ENCODE measurements around the gene AFAP1L1.

Gene AFAP1L1

DNA sequence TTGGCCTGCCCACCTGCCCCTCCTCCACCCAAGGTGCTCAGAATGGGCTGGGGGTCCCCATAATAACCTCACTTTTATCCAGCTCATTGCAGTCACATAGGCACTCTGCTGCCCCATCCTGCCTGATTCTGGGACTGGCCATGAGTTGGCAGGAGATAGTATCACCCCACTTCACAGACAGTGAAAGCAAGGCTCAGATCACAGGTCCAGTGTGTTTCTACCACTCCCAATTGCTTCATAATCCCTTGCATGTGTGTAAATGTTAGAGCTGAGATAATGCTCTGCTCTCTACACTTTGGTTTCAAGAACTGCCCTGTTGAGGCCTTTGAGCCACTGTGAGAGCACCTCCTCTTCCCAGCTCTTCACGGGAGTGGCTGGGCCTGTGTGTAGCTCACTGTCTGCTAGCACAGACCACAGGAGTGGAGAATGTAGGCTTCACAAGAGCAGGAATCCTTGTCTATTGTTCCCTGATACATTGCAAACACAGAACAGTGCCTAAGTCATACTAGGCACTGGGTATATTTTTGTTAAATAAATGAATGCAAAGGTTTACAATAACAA is 94.6 kb downstream of the AFAP1L1 start:
- Histone ChIP-seq H3K27ac (replicated peaks; ENCODE audit: low read length) (no peak overlapping the region), H2BK12ac (ENCODE audit: low read length) (no peak overlapping the region), H3K4me2 (ENCODE audit: insufficient read depth, low read length, poor library complexity, severe bottlenecking) (no peak overlapping the region), H3K14ac (ENCODE audit: low read length) (no peak overlapping the region), H2BK120ac (ENCODE audit: low read depth, low read length) (no peak overlapping the region), H3K4me3 (ENCODE audit: low read length in 2 of 2) (no peak overlapping the region), H3K9ac (ENCODE audit: low read depth, low read length, poor library complexity) (no peak overlapping the region), H3K27me3 (ENCODE audit: control insufficient read depth in 3 of 3, insufficient read depth in 3 of 3, low read depth in 1 of 3, low read length in 3 of 3) (no peaks in the 10 kb centered on the region), H3K4ac (ENCODE audit: low read length) (no peak overlapping the region), H2BK15ac (ENCODE audit: low read length) (no peak overlapping the region), H3K4me1 (ENCODE audit: control insufficient read depth in 2 of 2, insufficient read depth in 1 of 2, low read depth in 1 of 2, low read length in 2 of 2) (peaks cover 2 to 8% of the 10 kb centered on the region in 2 donors), H4K8ac (ENCODE audit: low read depth, low read length) (no peak overlapping the region), H2AFZ (ENCODE audit: low read length) (no peak overlapping the region), H3K9me3 (replicated peaks in 1 of 2; ENCODE audit: control insufficient read depth in 2 of 2, insufficient read depth in 1 of 2, low read depth in 1 of 2, low read length in 2 of 2) (no peaks in the 10 kb centered on the region), H3K79me1 (ENCODE audit: low read depth, low read length) (no peaks in the 10 kb centered on the region), H2BK5ac (ENCODE audit: low read length) (no peak overlapping the region), H4K91ac (ENCODE audit: low read depth, low read length, poor library complexity) (no peak overlapping the region), H3K36me3 (replicated peaks in 1 of 2; ENCODE audit: control insufficient read depth in 2 of 2, insufficient read depth in 2 of 2, low read length in 2 of 2) (peaks cover 0 to 5% of the 10 kb centered on the region in 2 donors), H3K23ac (ENCODE audit: low read depth, low read length, poor library complexity) (no peak overlapping the region), H3K18ac (ENCODE audit: low read length) (no peak overlapping the region), H2AK5ac (ENCODE audit: low read depth, low read length) (no peak overlapping the region)
- WGBS, 2 donors (ENCODE audit: extremely low coverage in 2 of 2, insufficient read length in 2 of 2, insufficient replicate concordance in 1 of 2) = no CpG with 5 or more reads among the region's 1 CpG
- DNase-seq (ENCODE audit: low spot score) = no peak

DNA sequence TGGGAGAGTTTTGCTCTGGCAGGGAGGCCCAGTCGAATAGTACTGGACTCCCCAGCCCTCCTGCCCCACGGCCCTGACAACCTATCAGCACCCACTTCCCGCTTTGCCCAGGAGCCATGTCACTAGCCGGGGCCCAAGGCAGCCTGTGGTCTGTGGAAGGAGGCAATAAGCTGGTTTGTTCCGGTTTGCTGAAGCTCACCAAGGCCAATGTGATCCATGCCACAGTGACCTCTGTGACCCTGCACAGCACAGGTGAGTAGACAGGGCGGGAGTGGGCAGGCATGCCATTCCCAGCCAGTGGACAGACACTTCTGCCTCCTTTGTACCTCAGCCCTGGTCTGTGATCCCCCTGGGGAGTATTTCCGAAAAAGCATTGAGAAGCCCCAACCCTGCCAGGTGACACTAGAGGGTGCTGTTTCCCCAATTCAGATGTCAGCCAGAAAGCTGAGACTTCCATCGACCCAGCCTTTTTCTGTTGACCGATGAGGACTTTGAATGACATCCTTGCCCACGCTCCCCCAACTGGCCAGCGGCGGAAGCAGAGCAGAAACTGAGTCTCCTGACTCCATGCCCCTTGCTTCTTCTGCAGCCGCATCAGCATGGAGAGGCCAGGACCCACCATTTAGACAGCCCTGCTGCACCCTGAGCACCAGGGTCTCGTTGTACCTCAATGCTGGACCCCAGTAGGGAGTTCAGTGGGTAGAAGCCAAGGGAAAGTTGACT is 95.8 kb downstream of the AFAP1L1 start:
- DNase-seq (ENCODE audit: low spot score) = peak; percentile 81
- no peak overlapping the region for H3K27ac ChIP-seq (replicated peaks; ENCODE audit: low read length)

DNA sequence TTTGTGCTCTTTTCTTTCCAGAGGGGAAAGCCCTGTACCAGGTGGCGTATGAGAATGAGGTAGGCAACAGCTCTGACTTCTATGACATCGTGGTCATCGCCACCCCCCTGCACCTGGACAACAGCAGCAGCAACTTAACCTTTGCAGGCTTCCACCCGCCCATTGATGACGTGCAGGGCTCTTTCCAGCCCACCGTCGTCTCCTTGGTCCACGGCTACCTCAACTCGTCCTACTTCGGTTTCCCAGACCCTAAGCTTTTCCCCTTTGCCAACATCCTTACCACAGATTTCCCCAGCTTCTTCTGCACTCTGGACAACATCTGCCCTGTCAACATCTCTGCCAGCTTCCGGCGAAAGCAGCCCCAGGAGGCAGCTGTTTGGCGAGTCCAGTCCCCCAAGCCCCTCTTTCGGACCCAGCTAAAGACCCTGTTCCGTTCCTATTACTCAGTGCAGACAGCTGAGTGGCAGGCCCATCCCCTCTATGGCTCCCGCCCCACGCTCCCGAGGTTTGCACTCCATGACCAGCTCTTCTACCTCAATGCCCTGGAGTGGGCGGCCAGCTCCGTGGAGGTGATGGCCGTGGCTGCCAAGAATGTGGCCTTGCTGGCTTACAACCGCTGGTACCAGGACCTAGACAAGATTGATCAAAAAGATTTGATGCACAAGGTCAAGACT is 96.5 kb downstream of the AFAP1L1 start:
- H2BK120ac ChIP-seq (ENCODE audit: low read depth, low read length) = no peak overlapping the region
- peak overlapping the region; percentile 25 for H3K23ac ChIP-seq (ENCODE audit: low read depth, low read length, poor library complexity)
- no peak overlapping the region for H3K4me2 ChIP-seq (ENCODE audit: insufficient read depth, low read length, poor library complexity, severe bottlenecking)
- WGBS, 2 donors (ENCODE audit: extremely low coverage in 2 of 2, insufficient read length in 2 of 2, insufficient replicate concordance in 1 of 2) = no CpG with 5 or more reads among the region's 22 CpGs
- H3K27ac ChIP-seq (replicated peaks; ENCODE audit: low read length) = no peak overlapping the region
- H3K4ac ChIP-seq (ENCODE audit: low read length) = no peak overlapping the region
- H3K4me3 ChIP-seq (ENCODE audit: low read length in 2 of 2) = no peak overlapping the region
- H4K91ac ChIP-seq (ENCODE audit: low read depth, low read length, poor library complexity) = no peak overlapping the region
- peaks cover 0 to 5% of the 10 kb centered on the region in 2 donors for H3K36me3 ChIP-seq (replicated peaks in 1 of 2; ENCODE audit: control insufficient read depth in 2 of 2, insufficient read depth in 2 of 2, low read length in 2 of 2)
- H2BK12ac ChIP-seq (ENCODE audit: low read length) = no peak overlapping the region
- peak overlapping the region; percentile 27 for H2BK5ac ChIP-seq (ENCODE audit: low read length)
- H4K8ac ChIP-seq (ENCODE audit: low read depth, low read length) = no peak overlapping the region
- DNase-seq (ENCODE audit: low spot score) = no peak
- H3K4me1 ChIP-seq (ENCODE audit: control insufficient read depth in 2 of 2, insufficient read depth in 1 of 2, low read depth in 1 of 2, low read length in 2 of 2) = peaks cover 2 to 8% of the 10 kb centered on the region in 2 donors
- no peaks in the 10 kb centered on the region for H3K79me1 ChIP-seq (ENCODE audit: low read depth, low read length)
- no peak overlapping the region for H3K14ac ChIP-seq (ENCODE audit: low read length)
- peak overlapping the region; percentile 22 for H2AK5ac ChIP-seq (ENCODE audit: low read depth, low read length)
- peak overlapping the region; percentile 50 for H3K18ac ChIP-seq (ENCODE audit: low read length)
- no peaks in the 10 kb centered on the region for H3K27me3 ChIP-seq (ENCODE audit: control insufficient read depth in 3 of 3, insufficient read depth in 3 of 3, low read depth in 1 of 3, low read length in 3 of 3)
- no peaks in the 10 kb centered on the region for H3K9me3 ChIP-seq (replicated peaks in 1 of 2; ENCODE audit: control insufficient read depth in 2 of 2, insufficient read depth in 1 of 2, low read depth in 1 of 2, low read length in 2 of 2)
- no peak overlapping the region for H2AFZ ChIP-seq (ENCODE audit: low read length)
- H3K9ac ChIP-seq (ENCODE audit: low read depth, low read length, poor library complexity) = no peak overlapping the region
- H2BK15ac ChIP-seq (ENCODE audit: low read length) = no peak overlapping the region

More for the DNA sequence above, 95.8 kb downstream of the AFAP1L1 start:
- Histone ChIP-seq H2BK5ac (ENCODE audit: low read length) (peak overlapping the region; percentile 39), H3K27me3 (ENCODE audit: control insufficient read depth in 3 of 3, insufficient read depth in 3 of 3, low read depth in 1 of 3, low read length in 3 of 3) (no peaks in the 10 kb centered on the region), H2BK15ac (ENCODE audit: low read length) (peak overlapping the region; percentile 88), H3K4me1 (ENCODE audit: control insufficient read depth in 2 of 2, insufficient read depth in 1 of 2, low read depth in 1 of 2, low read length in 2 of 2) (peaks cover 2 to 8% of the 10 kb centered on the region in 2 donors), H4K8ac (ENCODE audit: low read depth, low read length) (no peak overlapping the region), H3K4me3 (ENCODE audit: low read length in 2 of 2) (no peak overlapping the region), H3K14ac (ENCODE audit: low read length) (no peak overlapping the region), H3K23ac (ENCODE audit: low read depth, low read length, poor library complexity) (peak overlapping the region; percentile 71), H3K9me3 (replicated peaks in 1 of 2; ENCODE audit: control insufficient read depth in 2 of 2, insufficient read depth in 1 of 2, low read depth in 1 of 2, low read length in 2 of 2) (no peaks in the 10 kb centered on the region), H2AFZ (ENCODE audit: low read length) (peak overlapping the region; percentile 52), H3K18ac (ENCODE audit: low read length) (peak overlapping the region; percentile 81), H2BK120ac (ENCODE audit: low read depth, low read length) (peak overlapping the region; percentile 19), H2AK5ac (ENCODE audit: low read depth, low read length) (peak overlapping the region; percentile 62), H3K4ac (ENCODE audit: low read length) (no peak overlapping the region), H3K36me3 (replicated peaks in 1 of 2; ENCODE audit: control insufficient read depth in 2 of 2, insufficient read depth in 2 of 2, low read length in 2 of 2) (peaks cover 0 to 5% of the 10 kb centered on the region in 2 donors), H3K79me1 (ENCODE audit: low read depth, low read length) (no peaks in the 10 kb centered on the region), H2BK12ac (ENCODE audit: low read length) (no peak overlapping the region), H3K4me2 (ENCODE audit: insufficient read depth, low read length, poor library complexity, severe bottlenecking) (no peak overlapping the region), H4K91ac (ENCODE audit: low read depth, low read length, poor library complexity) (no peak overlapping the region), H3K9ac (ENCODE audit: low read depth, low read length, poor library complexity) (no peak overlapping the region)
- no CpG with 5 or more reads among the region's 14 CpGs for WGBS, 2 donors (ENCODE audit: extremely low coverage in 2 of 2, insufficient read length in 2 of 2, insufficient replicate concordance in 1 of 2)

GRCh38 chr5:149370878-149371277 is 99.2 kb downstream of the AFAP1L1 start:
- Histone ChIP-seq H4K8ac (ENCODE audit: low read depth, low read length) (no peak overlapping the region), H3K36me3 (replicated peaks in 1 of 2; ENCODE audit: control insufficient read depth in 2 of 2, insufficient read depth in 2 of 2, low read length in 2 of 2) (peaks cover 0 to 5% of the 10 kb centered on the region in 2 donors), H3K23ac (ENCODE audit: low read depth, low read length, poor library complexity) (no peak overlapping the region), H2BK120ac (ENCODE audit: low read depth, low read length) (no peak overlapping the region), H2BK12ac (ENCODE audit: low read length) (no peak overlapping the region), H3K9ac (ENCODE audit: low read depth, low read length, poor library complexity) (no peak overlapping the region), H4K91ac (ENCODE audit: low read depth, low read length, poor library complexity) (no peak overlapping the region), H3K27me3 (ENCODE audit: control insufficient read depth in 3 of 3, insufficient read depth in 3 of 3, low read depth in 1 of 3, low read length in 3 of 3) (no peaks in the 10 kb centered on the region), H3K27ac (replicated peaks; ENCODE audit: low read length) (no peak overlapping the region), H3K18ac (ENCODE audit: low read length) (no peak overlapping the region), H2BK15ac (ENCODE audit: low read length) (no peak overlapping the region), H3K4ac (ENCODE audit: low read length) (no peak overlapping the region), H2BK5ac (ENCODE audit: low read length) (no peak overlapping the region), H2AK5ac (ENCODE audit: low read depth, low read length) (no peak overlapping the region), H3K9me3 (replicated peaks in 1 of 2; ENCODE audit: control insufficient read depth in 2 of 2, insufficient read depth in 1 of 2, low read depth in 1 of 2, low read length in 2 of 2) (no peaks in the 10 kb centered on the region), H3K4me2 (ENCODE audit: insufficient read depth, low read length, poor library complexity, severe bottlenecking) (no peak overlapping the region), H3K4me1 (ENCODE audit: control insufficient read depth in 2 of 2, insufficient read depth in 1 of 2, low read depth in 1 of 2, low read length in 2 of 2) (peaks cover 2 to 5% of the 10 kb centered on the region in 2 donors), H3K14ac (ENCODE audit: low read length) (no peak overlapping the region), H2AFZ (ENCODE audit: low read length) (no peak overlapping the region), H3K79me1 (ENCODE audit: low read depth, low read length) (no peaks in the 10 kb centered on the region), H3K4me3 (ENCODE audit: low read length in 2 of 2) (no peak overlapping the region)
- no CpG with 5 or more reads among the region's 2 CpGs for WGBS, 2 donors (ENCODE audit: extremely low coverage in 2 of 2, insufficient read length in 2 of 2, insufficient replicate concordance in 1 of 2)
- DNase-seq (ENCODE audit: low spot score) = no peak
